Neural progenitor cell (in vitro differentiated cells): ENCODE results near the gene MPPED1. TPM values are rescaled to one million over a fixed set of nuclear protein-coding genes. Genes with fewer than 3 reads are reported as not detected.

Source experiments
- DNase-seq: peaks from one replicate; pipeline ENCODE4 v3.0.0-alpha.2; 2016; ENCODE audit warnings: low spot score
- H2AFZ ChIP-seq: fragments of 200-600 bp; sonication (generic); replicated peaks from 2 replicates; pipeline ENCODE4 v1.6.1; 2016; ENCODE audit warnings: antibody characterized with exemption
- H3F3A ChIP-seq: fragments of 200-600 bp; sonication (generic); 2 replicates; pipeline ENCODE4 v1.6.1; 2016; ENCODE audit warnings: antibody characterized with exemption, low read depth
- H3K27ac ChIP-seq: fragments of 200-600 bp; sonication (generic); 2 replicates; pipeline ENCODE4 v1.5.1; 2016; ENCODE audit warnings: mild to moderate bottlenecking
- H3K27me3 ChIP-seq: fragments of 200-600 bp; sonication (generic); 2 replicates; pipeline ENCODE4 v1.6.1; 2016; ENCODE audit warnings: mild to moderate bottlenecking, moderate library complexity
- H3K36me3 ChIP-seq: fragments of 200-600 bp; sonication (generic); 2 replicates; pipeline ENCODE4 v1.5.1; 2016
- H3K4me1 ChIP-seq: fragments of 200-600 bp; sonication (generic); 2 replicates; pipeline ENCODE4 v1.6.1; 2016; ENCODE audit warnings: mixed run types
- H3K4me2 ChIP-seq: fragments of 200-600 bp; sonication (generic); 2 replicates; pipeline ENCODE4 v1.6.1; 2016
- H3K4me3 ChIP-seq: fragments of 200-600 bp; sonication (generic); 2 replicates; pipeline ENCODE4 v1.5.1; 2016
- H3K79me2 ChIP-seq: fragments of 200-600 bp; sonication (generic); 2 replicates; pipeline ENCODE4 v1.6.1; 2016; ENCODE audit warnings: low read depth
- H3K9ac ChIP-seq: fragments of 200-600 bp; sonication (generic); 2 replicates; pipeline ENCODE4 v1.6.1; 2016
- H3K9me3 ChIP-seq: fragments of 200-600 bp; sonication (generic); 2 replicates; pipeline ENCODE4 v1.5.1; 2016; ENCODE audit warnings: low read depth
- H4K20me1 ChIP-seq: fragments of 200-600 bp; sonication (generic); 2 replicates; pipeline ENCODE4 v1.6.1; 2016; ENCODE audit warnings: low read depth
- H3K27ac Mint-ChIP-seq: 3 replicates; pipeline ENCODE4 v1.8.0; 2021; ENCODE audit warnings: mixed read lengths
- H3K27me3 Mint-ChIP-seq: 2 replicates; pipeline ENCODE4 v1.8.0; 2022; ENCODE audit warnings: low read depth, mild to moderate bottlenecking, inconsistent platforms, moderate library complexity, mixed read lengths; ENCODE audit not compliant: insufficient read depth
- H3K36me3 Mint-ChIP-seq: 3 replicates; pipeline ENCODE4 v1.8.0; 2021; ENCODE audit warnings: mixed read lengths
- H3K4me1 Mint-ChIP-seq: 3 replicates; pipeline ENCODE4 v1.8.0; 2021; ENCODE audit warnings: mixed read lengths
- H3K4me3 Mint-ChIP-seq: 3 replicates; pipeline ENCODE4 v1.8.0; 2021; ENCODE audit warnings: mild to moderate bottlenecking, moderate library complexity, mixed read lengths
- H3K9me3 Mint-ChIP-seq: 3 replicates; pipeline ENCODE4 v1.8.0; 2020; ENCODE audit warnings: mixed read lengths
- EZH2 ChIP-seq: fragments of 200-600 bp; sonication (generic); IDR thresholded peaks from 2 replicates; pipeline ENCODE4 v1.6.1; 2017; ENCODE audit warnings: antibody characterized with exemption, mild to moderate bottlenecking, moderate library complexity
- EZH2phosphoT487 ChIP-seq: fragments of 200-600 bp; sonication (generic); IDR thresholded peaks from 2 replicates; pipeline ENCODE4 v1.6.1; 2017; ENCODE audit warnings: antibody characterized with exemption
- total RNA-seq: library from RNA; depleted of rRNA; stranded (reverse); fragments of >200 nt; gene quantifications from 2 replicates; pipeline ENCODE4 v1.2.3, GENCODE V29; 2015; ENCODE audit warnings: low replicate concordance
- TF ChIP-seq, protein P1 (sequence below): fragments of 200-600 bp; sonication (generic); IDR thresholded peaks from 2 replicates; pipeline ENCODE4 v1.5.1; 2017; ENCODE audit warnings: antibody characterized with exemption, mild to moderate bottlenecking

MPPED1 gene
- total RNA-seq, 1 donor from 2014 or later, result 2.0 TPM

- H3K36me3 Mint-ChIP-seq, result no peaks in the 10 kb centered on the region
- H3K9me3 ChIP-seq, result no peaks in the 10 kb centered on the region
- H3K27me3 Mint-ChIP-seq, result peaks cover under 1% of the 10 kb centered on the region
- no peaks in the 10 kb centered on the region for H4K20me1 ChIP-seq
- no peak overlapping the region for H3K27ac Mint-ChIP-seq
- H3K9me3 Mint-ChIP-seq, result no peaks in the 10 kb centered on the region
- no peaks in the 10 kb centered on the region for H3K36me3 ChIP-seq
- H3K4me3 ChIP-seq, result no peak overlapping the region
- no peaks in the 10 kb centered on the region for H3K4me1 ChIP-seq
- no peaks in the 10 kb centered on the region for H3F3A ChIP-seq
- no peak for DNase-seq
- H3K4me2 ChIP-seq, result no peak overlapping the region
- no peak overlapping the region for H3K4me3 Mint-ChIP-seq
- H3K27me3 ChIP-seq, result no peaks in the 10 kb centered on the region
- H3K9ac ChIP-seq, result no peak overlapping the region
- H2AFZ ChIP-seq, result no peak overlapping the region
- no peak overlapping the region for H3K27ac ChIP-seq
- no peaks in the 10 kb centered on the region for H3K4me1 Mint-ChIP-seq
- TF ChIP-seq EZH2 (no peak), EZH2phosphoT487 (no peak)
- TF ChIP-seq, protein P1, sequence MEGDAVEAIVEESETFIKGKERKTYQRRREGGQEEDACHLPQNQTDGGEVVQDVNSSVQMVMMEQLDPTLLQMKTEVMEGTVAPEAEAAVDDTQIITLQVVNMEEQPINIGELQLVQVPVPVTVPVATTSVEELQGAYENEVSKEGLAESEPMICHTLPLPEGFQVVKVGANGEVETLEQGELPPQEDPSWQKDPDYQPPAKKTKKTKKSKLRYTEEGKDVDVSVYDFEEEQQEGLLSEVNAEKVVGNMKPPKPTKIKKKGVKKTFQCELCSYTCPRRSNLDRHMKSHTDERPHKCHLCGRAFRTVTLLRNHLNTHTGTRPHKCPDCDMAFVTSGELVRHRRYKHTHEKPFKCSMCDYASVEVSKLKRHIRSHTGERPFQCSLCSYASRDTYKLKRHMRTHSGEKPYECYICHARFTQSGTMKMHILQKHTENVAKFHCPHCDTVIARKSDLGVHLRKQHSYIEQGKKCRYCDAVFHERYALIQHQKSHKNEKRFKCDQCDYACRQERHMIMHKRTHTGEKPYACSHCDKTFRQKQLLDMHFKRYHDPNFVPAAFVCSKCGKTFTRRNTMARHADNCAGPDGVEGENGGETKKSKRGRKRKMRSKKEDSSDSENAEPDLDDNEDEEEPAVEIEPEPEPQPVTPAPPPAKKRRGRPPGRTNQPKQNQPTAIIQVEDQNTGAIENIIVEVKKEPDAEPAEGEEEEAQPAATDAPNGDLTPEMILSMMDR, result no peak
- H3K79me2 ChIP-seq, result no peaks in the 10 kb centered on the region
Observed at GRCh38 chr22:43529934-43530333, 118.1 kb downstream of the MPPED1 start.

GRCh38 chr22:43530349-43531201, 118.8 kb downstream of the MPPED1 start:
- H3K36me3 ChIP-seq, result no peaks in the 10 kb centered on the region
- no peak overlapping the region for H3K27ac ChIP-seq
- no peak overlapping the region for H2AFZ ChIP-seq
- no peaks in the 10 kb centered on the region for H4K20me1 ChIP-seq
- H3K9me3 ChIP-seq, result no peaks in the 10 kb centered on the region
- Mint-ChIP-seq H3K36me3 (no peaks in the 10 kb centered on the region), H3K27ac (no peak overlapping the region), H3K27me3 (peaks cover 2% of the 10 kb centered on the region), H3K4me1 (no peaks in the 10 kb centered on the region), H3K9me3 (no peaks in the 10 kb centered on the region), H3K4me3 (no peak overlapping the region)
- no peak for DNase-seq
- no peak overlapping the region for H3K9ac ChIP-seq
- no peak overlapping the region for H3K4me3 ChIP-seq
- TF ChIP-seq EZH2phosphoT487, result no peak
- TF ChIP-seq EZH2, result no peak
- TF ChIP-seq, protein P1, result no peak
- no peaks in the 10 kb centered on the region for H3K4me1 ChIP-seq
- H3K27me3 ChIP-seq, result no peaks in the 10 kb centered on the region
- H3K4me2 ChIP-seq, result no peak overlapping the region
- no peaks in the 10 kb centered on the region for H3F3A ChIP-seq
- H3K79me2 ChIP-seq, result no peaks in the 10 kb centered on the region

DNA sequence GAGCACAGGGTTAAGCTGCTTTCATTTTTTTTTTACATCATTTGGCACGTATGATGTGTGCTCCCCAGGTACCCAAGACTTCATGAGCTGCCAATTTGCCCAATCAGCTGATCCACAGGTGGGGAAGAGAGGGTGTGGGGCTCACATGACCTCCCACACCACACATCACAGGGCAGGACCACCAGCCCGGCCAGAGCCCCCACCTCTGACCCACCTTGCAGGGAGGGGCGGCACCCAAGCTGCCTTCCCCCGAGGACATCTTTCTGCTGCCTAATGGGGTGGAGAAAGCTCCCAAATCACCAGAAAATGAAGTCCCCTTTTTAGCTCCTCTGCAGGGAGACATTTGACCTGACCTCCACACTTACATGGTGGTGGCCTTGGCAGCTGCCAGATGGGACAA, 119.8 kb downstream of the MPPED1 start:
- Histone ChIP-seq H3K9me3 (no peaks in the 10 kb centered on the region), H3K4me2 (no peak overlapping the region), H3K4me3 (no peak overlapping the region), H3K36me3 (no peaks in the 10 kb centered on the region), H2AFZ (no peak overlapping the region), H3K9ac (no peak overlapping the region), H3K27me3 (no peaks in the 10 kb centered on the region), H3K27ac (no peak overlapping the region), H3K4me1 (no peaks in the 10 kb centered on the region), H3K79me2 (no peaks in the 10 kb centered on the region), H4K20me1 (no peaks in the 10 kb centered on the region), H3F3A (no peaks in the 10 kb centered on the region)
- TF ChIP-seq, protein P1, result no peak
- TF ChIP-seq EZH2phosphoT487 (no peak), EZH2 (no peak)
- Mint-ChIP-seq H3K9me3 (peaks cover 7% of the 10 kb centered on the region), H3K4me3 (no peak overlapping the region), H3K36me3 (no peaks in the 10 kb centered on the region), H3K4me1 (no peaks in the 10 kb centered on the region), H3K27ac (no peak overlapping the region), H3K27me3 (peaks cover 5% of the 10 kb centered on the region)
- no peak for DNase-seq
